K562 (cell line): ENCODE measurements around the gene HOXB6. TPM values are rescaled to one million over a fixed set of nuclear protein-coding genes. Genes with fewer than 3 reads are reported as not detected.
A peak's percentile ranks its signal among the peaks of the same experiment; 100 is the strongest.

Source experiments
- ATAC-seq: fragments of 200-7000 bp; cut with Tn5 transposase; 3 replicates; pipeline ENCODE4 v1.9.1; 2020; ENCODE audit warnings: moderate library complexity
- BruUV-seq: library from RNA; stranded (reverse); fragments of 400-500 nt; replicated peaks from 2 replicates; lab custom pipeline; 2021; lab: Mats Ljungman, UMichigan
- CTCF ChIA-PET: fragments of 300-600 bp; formaldehyde crosslinking; extraction: SDS; loops from one replicate; lab custom pipeline; 2021; ENCODE audit warnings: low intra/inter-chr PET ratio; lab: Yijun Ruan, JAX
- POLR2A ChIA-PET: fragments of 300-600, 350-650 bp; sonication (Branson Sonifier 250); formaldehyde crosslinking; extraction: SDS; loops from one replicate; lab custom pipeline; 2021; ENCODE audit warnings: antibody characterized with exemption, inconsistent platforms; lab: Yijun Ruan, JAX
- DNase-seq, 4 experiments: peaks; one replicate each; pipeline versions ENCODE4 v3.0.0 to v3.0.0-alpha.2; 2011 to 2018; ENCODE audit warnings: low spot score in 3 of 4, mixed read lengths in 3 of 4; ENCODE audit errors: extremely low read depth in 1 of 4
- FAIRE-seq: peaks from 2 replicates; lab custom pipeline; 2011; peaks lifted over from hg19 to GRCh38; lab: Jason Lieb, UNC
- H2AFZ ChIP-seq: 2 replicates; pipeline ENCODE4 v1.6.0; 2011; ENCODE audit warnings: low read depth, low read length, control low read depth, inconsistent platforms
- H3K27ac ChIP-seq: fragments of 200-600 bp; 3 replicates; pipeline ENCODE4 v1.8.0; 2011; ENCODE audit warnings: low read depth, mild to moderate bottlenecking, control low read depth, inconsistent platforms, low read length, moderate library complexity, mixed read lengths; ENCODE audit errors: extremely low read depth
- H3K27me3 ChIP-seq, 2 experiments: fragments of 300-600 bp in 1 of 2; 2 replicates in 1 of 2; 3 replicates in 1 of 2; pipeline versions ENCODE4 v1.6.0 to v1.8.0; 2011; ENCODE audit warnings: inconsistent platforms in 2 of 2, low read length in 2 of 2, mild to moderate bottlenecking in 1 of 2, mixed read lengths in 1 of 2, moderate library complexity in 1 of 2; ENCODE audit not compliant: control insufficient read depth in 2 of 2, insufficient read depth in 2 of 2
- H3K36me3 ChIP-seq: fragments of 300-600 bp; 3 replicates; pipeline ENCODE4 v1.8.0; 2011; ENCODE audit warnings: mild to moderate bottlenecking, low read length, inconsistent platforms; ENCODE audit not compliant: control insufficient read depth, insufficient read depth
- H3K4me1 ChIP-seq, 2 experiments: fragments of 200-600 bp in 1 of 2; replicated peaks in 1 of 2; 2 replicates in 1 of 2; 3 replicates in 1 of 2; pipeline versions ENCODE4 v1.5.1 to v1.8.0; 2011; ENCODE audit warnings: inconsistent platforms in 2 of 2, low read length in 2 of 2, mild to moderate bottlenecking in 1 of 2, mixed read lengths in 1 of 2, moderate library complexity in 1 of 2; ENCODE audit not compliant: control insufficient read depth in 2 of 2, insufficient read depth in 2 of 2
- H3K4me2 ChIP-seq: 2 replicates; pipeline ENCODE4 v1.6.1; 2011; ENCODE audit warnings: low read length, control low read depth, inconsistent platforms, mixed read lengths; ENCODE audit not compliant: insufficient read depth
- H3K4me3 ChIP-seq: fragments of 200-600 bp; sonication (generic), shearing (Covaris generic); 2 replicates; pipeline ENCODE4 v1.5.1; 2016; ENCODE audit warnings: control low read depth, inconsistent platforms
- H3K79me2 ChIP-seq: fragments of 200-600 bp; 3 replicates; pipeline ENCODE4 v1.8.0; 2011; ENCODE audit warnings: low read length, inconsistent platforms; ENCODE audit not compliant: control insufficient read depth, insufficient read depth
- H3K9ac ChIP-seq, 2 experiments: 2 replicates each; pipeline versions ENCODE4 v1.6.0 to v1.6.1; 2011; ENCODE audit warnings: low read depth in 2 of 2, low read length in 2 of 2, control low read depth in 1 of 2, inconsistent platforms in 1 of 2, mild to moderate bottlenecking in 1 of 2, mixed read lengths in 1 of 2; ENCODE audit not compliant: insufficient read depth in 1 of 2
- H3K9me1 ChIP-seq: one replicate; pipeline ENCODE4 v1.6.0; 2011; ENCODE audit warnings: inconsistent platforms, mild to moderate bottlenecking, low read length, moderate library complexity; ENCODE audit not compliant: control insufficient read depth, insufficient read depth
- H3K9me3 ChIP-seq: replicated peaks from 2 replicates; pipeline ENCODE4 v1.5.1; 2011; ENCODE audit warnings: low read depth, low read length, inconsistent platforms; ENCODE audit not compliant: control insufficient read depth, insufficient read depth
- H4K20me1 ChIP-seq: replicated peaks from 2 replicates; pipeline ENCODE4 v1.6.1; 2011; ENCODE audit warnings: low read length, inconsistent platforms, mixed read lengths; ENCODE audit not compliant: control insufficient read depth, insufficient read depth
- C11orf30 ChIP-seq: fragments of 450-650 bp; IDR thresholded peaks from 2 replicates; pipeline ENCODE4 v1.6.1; 2016; ENCODE audit warnings: low read depth, mild to moderate bottlenecking
- MAFK ChIP-seq: IDR thresholded peaks from 2 replicates; pipeline ENCODE4 v1.6.1; 2011; ENCODE audit warnings: low read length, improper control_type of control experiment
- MEIS2 ChIP-seq: fragments of 450-650 bp; IDR thresholded peaks from 2 replicates; pipeline ENCODE4 v1.6.1; 2014; ENCODE audit warnings: mild to moderate bottlenecking; ENCODE audit not compliant: partially characterized antibody
- ZKSCAN1 ChIP-seq: fragments of 150-350 bp; IDR thresholded peaks from 2 replicates; pipeline ENCODE4 v1.6.1; 2016; ENCODE audit warnings: low read depth, low read length
- ZNF263 ChIP-seq: sonication (generic); formaldehyde crosslinking; IDR thresholded peaks from 2 replicates; pipeline ENCODE4 v1.8.0; 2022; ENCODE audit warnings: mild to moderate bottlenecking, missing genetic modification reagents, borderline replicate concordance
- ZNF316 ChIP-seq: fragments of 450-650 bp; IDR thresholded peaks from 2 replicates; pipeline ENCODE4 v1.6.1; 2016
- ZNF384 ChIP-seq: IDR thresholded peaks from 2 replicates; pipeline ENCODE4 v1.6.1; 2012; ENCODE audit warnings: low read depth, low read length, improper control_type of control experiment
- WGBS: fragments of 100-300 bp; shearing (Covaris generic); methylation state at CpG from one replicate; pipeline ENCODE4 v1.1.6; 2016; ENCODE audit warnings: low coverage, mixed read lengths; ENCODE audit not compliant: insufficient coverage; ENCODE audit errors: missing lambda C conversion rate; 5-methylcytosine and 5-hydroxymethylcytosine counted together
- in situ Hi-C: fragments of 300-500 bp; cut with MboI; formaldehyde crosslinking; loops from 4 replicates; pipeline ENCODE4 v1.15.0; 2018; ENCODE audit warnings: inconsistent platforms, mixed read lengths
- intact Hi-C: fragments of 100-400 bp; cut with micrococcal nuclease; formaldehyde crosslinking; loops from 2 replicates; pipeline ENCODE4 v1.14.2; 2022
- polyA plus RNA-seq, 8 experiments: library from polyadenylated mRNA; depleted of rRNA in 4 of 8; stranded (reverse) in 5 of 8; unstranded in 3 of 8; fragments of >200 nt; fragmentation: Nextera tagmentation in 2 of 8; fragmentation: Illumina TruSeq in 1 of 8; extraction: Ambion mirVana in 2 of 8; extraction: Trizol in 1 of 8; gene quantifications; 2 replicates each; pipeline versions ENCODE4 v1.2.1 to v1.2.3, GENCODE V29; 2011 to 2014; ENCODE audit warnings: inconsistent platforms in 1 of 8, missing spikeins in 1 of 8
- total RNA-seq, 7 experiments: library from RNA; depleted of rRNA in 6 of 7; stranded (reverse); fragments of >200 nt in 6 of 7; fragmentation: Illumina TruSeq in 2 of 7; extraction: Trizol in 2 of 7; gene quantifications; 2 replicates each; pipeline versions ENCODE4 v1.2.1 to v1.2.3, GENCODE V29; 2011 to 2021; ENCODE audit warnings: low replicate concordance in 1 of 7
- TF ChIP-seq, protein P1 (sequence below): fragments of 450-650 bp; IDR thresholded peaks from 2 replicates; pipeline ENCODE4 v1.6.1; 2016
- TF ChIP-seq, protein P2 (sequence below), 2 experiments: IDR thresholded peaks in 1 of 2; conservative IDR thresholded peaks in 1 of 2; 2 replicates each; pipeline ENCODE4 v1.6.1; 2016; ENCODE audit warnings: low read depth in 2 of 2, mild to moderate bottlenecking in 1 of 2, missing compliant biosample characterization in 1 of 2, missing genetic modification characterization in 1 of 2, moderate library complexity in 1 of 2
- TF ChIP-seq, protein P3 (sequence below), 2 experiments: fragments of 450-650 bp; IDR thresholded peaks; 2 replicates each; pipeline ENCODE4 v1.6.1; 2018; ENCODE audit warnings: mild to moderate bottlenecking in 2 of 2, low read depth in 1 of 2; ENCODE audit not compliant: partially characterized antibody in 2 of 2

The HOXB6 gene
- total and polyA plus RNA-seq, 9 of the 15 experiments (the other 6 are each of a cell fraction or from before 2014, with no cell fraction given), result 1.2 to 14.8 (median 4.9) TPM

DNA sequence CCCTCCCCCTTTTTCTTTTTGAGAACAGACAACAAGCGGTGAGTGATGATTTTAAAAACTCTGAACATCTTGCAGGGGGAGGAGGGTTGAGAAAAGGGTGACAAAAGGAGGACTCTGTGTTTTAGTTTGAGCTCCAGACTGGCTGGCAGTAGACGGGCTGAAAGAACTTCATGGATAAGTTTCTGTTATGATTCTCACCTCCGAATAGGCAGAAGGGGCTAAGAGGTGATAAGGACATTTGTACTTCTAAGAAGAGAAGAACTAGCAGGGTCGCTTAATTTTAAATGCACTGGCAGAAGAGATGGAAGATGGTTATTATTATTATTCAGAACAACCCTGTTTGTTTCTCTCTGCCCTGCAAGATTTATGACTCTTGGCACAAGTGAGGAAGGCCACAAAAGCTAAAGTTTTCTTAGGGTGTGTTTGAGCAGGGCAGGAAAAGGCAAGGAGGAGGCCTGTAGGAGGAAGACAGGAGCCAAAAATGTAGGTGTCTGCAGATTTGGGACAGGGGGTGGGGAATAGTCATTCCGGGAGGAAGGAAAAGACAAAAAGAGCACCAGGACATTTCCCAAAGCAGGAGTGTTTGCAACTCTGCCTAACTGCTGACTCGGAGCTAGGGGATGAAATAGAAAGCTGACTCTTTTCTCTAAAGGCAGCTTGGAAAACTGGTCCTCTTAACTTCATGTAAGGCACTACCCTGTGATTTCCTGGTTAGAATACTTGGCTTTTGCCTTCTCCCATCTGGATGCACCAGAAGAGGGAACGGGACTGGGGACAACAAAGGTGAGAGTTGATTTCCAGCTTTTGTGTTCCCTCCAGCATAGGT, 48.0 kb downstream of the HOXB6 start:
- FAIRE-seq, result peak; percentile 80
- peak overlapping the region; percentile 57 to 72; a peak in 3 of 4 replicates for H3K9ac ChIP-seq
- no peak overlapping the region for H3K4me3 ChIP-seq
- TF ChIP-seq, protein P1, sequence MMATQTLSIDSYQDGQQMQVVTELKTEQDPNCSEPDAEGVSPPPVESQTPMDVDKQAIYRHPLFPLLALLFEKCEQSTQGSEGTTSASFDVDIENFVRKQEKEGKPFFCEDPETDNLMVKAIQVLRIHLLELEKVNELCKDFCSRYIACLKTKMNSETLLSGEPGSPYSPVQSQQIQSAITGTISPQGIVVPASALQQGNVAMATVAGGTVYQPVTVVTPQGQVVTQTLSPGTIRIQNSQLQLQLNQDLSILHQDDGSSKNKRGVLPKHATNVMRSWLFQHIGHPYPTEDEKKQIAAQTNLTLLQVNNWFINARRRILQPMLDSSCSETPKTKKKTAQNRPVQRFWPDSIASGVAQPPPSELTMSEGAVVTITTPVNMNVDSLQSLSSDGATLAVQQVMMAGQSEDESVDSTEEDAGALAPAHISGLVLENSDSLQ, result peak; percentile 68
- TF ChIP-seq MEIS2 (peak; percentile 84), ZNF316 (peak; percentile 48), ZNF384 (peak; percentile 49; the same call in 1 of the 2 replicates), ZKSCAN1 (no peak), ZNF263 (CRISPR knock-in tag) (peak; percentile 16; the same call in 1 of the 2 replicates), MAFK (0 out of 2 replicates have a peak, but pooled peaks have one; percentile 3), C11orf30 (peak; percentile 58)
- TF ChIP-seq, protein P2, sequence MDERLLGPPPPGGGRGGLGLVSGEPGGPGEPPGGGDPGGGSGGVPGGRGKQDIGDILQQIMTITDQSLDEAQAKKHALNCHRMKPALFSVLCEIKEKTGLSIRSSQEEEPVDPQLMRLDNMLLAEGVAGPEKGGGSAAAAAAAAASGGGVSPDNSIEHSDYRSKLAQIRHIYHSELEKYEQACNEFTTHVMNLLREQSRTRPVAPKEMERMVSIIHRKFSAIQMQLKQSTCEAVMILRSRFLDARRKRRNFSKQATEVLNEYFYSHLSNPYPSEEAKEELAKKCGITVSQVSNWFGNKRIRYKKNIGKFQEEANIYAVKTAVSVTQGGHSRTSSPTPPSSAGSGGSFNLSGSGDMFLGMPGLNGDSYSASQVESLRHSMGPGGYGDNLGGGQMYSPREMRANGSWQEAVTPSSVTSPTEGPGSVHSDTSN (CRISPR knock-in tag; IDR thresholded peaks at IDR 0.05; ENCODE audit: low read depth), result no peak
- TF ChIP-seq, protein P2 (tag; conservative IDR thresholded peaks at IDR 0.05; ENCODE audit: low read depth), result peak; percentile 88
- TF ChIP-seq, protein P3, sequence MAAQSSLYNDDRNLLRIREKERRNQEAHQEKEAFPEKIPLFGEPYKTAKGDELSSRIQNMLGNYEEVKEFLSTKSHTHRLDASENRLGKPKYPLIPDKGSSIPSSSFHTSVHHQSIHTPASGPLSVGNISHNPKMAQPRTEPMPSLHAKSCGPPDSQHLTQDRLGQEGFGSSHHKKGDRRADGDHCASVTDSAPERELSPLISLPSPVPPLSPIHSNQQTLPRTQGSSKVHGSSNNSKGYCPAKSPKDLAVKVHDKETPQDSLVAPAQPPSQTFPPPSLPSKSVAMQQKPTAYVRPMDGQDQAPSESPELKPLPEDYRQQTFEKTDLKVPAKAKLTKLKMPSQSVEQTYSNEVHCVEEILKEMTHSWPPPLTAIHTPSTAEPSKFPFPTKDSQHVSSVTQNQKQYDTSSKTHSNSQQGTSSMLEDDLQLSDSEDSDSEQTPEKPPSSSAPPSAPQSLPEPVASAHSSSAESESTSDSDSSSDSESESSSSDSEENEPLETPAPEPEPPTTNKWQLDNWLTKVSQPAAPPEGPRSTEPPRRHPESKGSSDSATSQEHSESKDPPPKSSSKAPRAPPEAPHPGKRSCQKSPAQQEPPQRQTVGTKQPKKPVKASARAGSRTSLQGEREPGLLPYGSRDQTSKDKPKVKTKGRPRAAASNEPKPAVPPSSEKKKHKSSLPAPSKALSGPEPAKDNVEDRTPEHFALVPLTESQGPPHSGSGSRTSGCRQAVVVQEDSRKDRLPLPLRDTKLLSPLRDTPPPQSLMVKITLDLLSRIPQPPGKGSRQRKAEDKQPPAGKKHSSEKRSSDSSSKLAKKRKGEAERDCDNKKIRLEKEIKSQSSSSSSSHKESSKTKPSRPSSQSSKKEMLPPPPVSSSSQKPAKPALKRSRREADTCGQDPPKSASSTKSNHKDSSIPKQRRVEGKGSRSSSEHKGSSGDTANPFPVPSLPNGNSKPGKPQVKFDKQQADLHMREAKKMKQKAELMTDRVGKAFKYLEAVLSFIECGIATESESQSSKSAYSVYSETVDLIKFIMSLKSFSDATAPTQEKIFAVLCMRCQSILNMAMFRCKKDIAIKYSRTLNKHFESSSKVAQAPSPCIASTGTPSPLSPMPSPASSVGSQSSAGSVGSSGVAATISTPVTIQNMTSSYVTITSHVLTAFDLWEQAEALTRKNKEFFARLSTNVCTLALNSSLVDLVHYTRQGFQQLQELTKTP (IDR thresholded peaks at IDR 0.05; ENCODE audit: low read depth in 1 of 2, partially characterized antibody in 2 of 2), result peak in 1 of 2 experiments; percentile 37

More for the DNA sequence above, 48.0 kb downstream of the HOXB6 start:
- ATAC-seq (no peak; the same call in 1 of the 3 replicates), DNase-seq (peak in 1 of 4 experiments; percentile 31)
- Histone ChIP-seq H3K79me2 (peaks cover 57% of the 10 kb centered on the region), H3K36me3 (peaks cover 70% of the 10 kb centered on the region; the same call in 2 of the 3 replicates), H2AFZ (no peak overlapping the region), H4K20me1 (no peaks in the 10 kb centered on the region), H3K9me3 (no peaks in the 10 kb centered on the region), H3K4me1 (peaks cover 47 to 49% of the 10 kb centered on the region in 2 experiments), H3K27ac (peak overlapping the region; percentile 93; the same call in 2 of the 3 replicates), H3K4me2 (peak overlapping the region; percentile 17; the same call in 1 of the 2 replicates), H3K27me3 (no peaks in the 10 kb centered on the region), H3K9me1 (no peaks in the 10 kb centered on the region)
- WGBS, result 30% methylated on average over 7 of the region's 7 CpGs
- in situ Hi-C loops, result no loop called here
- no TSS peak for BruUV-seq
- intact Hi-C loops, result no loop called here
- CTCF ChIA-PET, result no interaction called here
- POLR2A ChIA-PET, result interaction anchor here (0.9 to 3.4 kb wide), 7 partner anchors 10 to 67 kb away, joined by 3 to 21 read pairs (median 4); no protein-coding TSS in a partner anchor
